HG02798 (cell line): ENCODE results near the gene EVX2.

Source experiments
- ATAC-seq: cut with Tn5 transposase; IDR thresholded peaks from one replicate; pipeline ENCODE4 v1.9.1; 2021; ENCODE audit warnings: mild to moderate bottlenecking; ENCODE audit not compliant: unreplicated experiment, poor library complexity

Gene EVX2

GRCh38 chr2:176097820-176098365 is 14.1 kb upstream of the EVX2 start:
- ATAC-seq, result peak; percentile 3

GRCh38 chr2:176096986-176097819 is 13.4 kb upstream of the EVX2 start:
- peak; percentile 94 for ATAC-seq

GRCh38 chr2:176096243-176096985 is 12.7 kb upstream of the EVX2 start:
- ATAC-seq, result no peak

- no peak for ATAC-seq
Observed at GRCh38 chr2:176095421-176095820, 11.7 kb upstream of the EVX2 start.

- ATAC-seq, result no peak
Observed at GRCh38 chr2:176094349-176094748, 10.6 kb upstream of the EVX2 start.

- ATAC-seq, result no peak
Observed at GRCh38 chr2:176093898-176094249, 10.1 kb upstream of the EVX2 start.

GRCh38 chr2:176093145-176093897 is 9.6 kb upstream of the EVX2 start:
- no peak for ATAC-seq

- no peak for ATAC-seq
Observed at GRCh38 chr2:176092270-176093144, 8.7 kb upstream of the EVX2 start, which contains the start of gene HOXD13. TSS of gene HOXD13 (plus strand) at chr2:176092721. CDS start at chr2:176092891, 170 bp downstream.

GRCh38 chr2:176091329-176092258 is 7.8 kb upstream of the EVX2 start:
- ATAC-seq, result no peak

- ATAC-seq, result no peak
Observed at GRCh38 chr2:176090862-176091261, 7.1 kb upstream of the EVX2 start.

GRCh38 chr2:176089843-176090395 is 6.2 kb upstream of the EVX2 start:
- no peak for ATAC-seq

- ATAC-seq, result no peak
Observed at GRCh38 chr2:176088937-176089842, 5.4 kb upstream of the EVX2 start.

- ATAC-seq, result peak; percentile 72
Observed at GRCh38 chr2:176088048-176088936, 4.5 kb upstream of the EVX2 start.

GRCh38 chr2:176087330-176088047 is 3.7 kb upstream of the EVX2 start:
- ATAC-seq, result no peak

GRCh38 chr2:176085861-176086771 is 2.4 kb upstream of the EVX2 start:
- ATAC-seq, result no peak
